Mucosa of gallbladder (tissue), 1 donor: ENCODE data around the gene MSRB1. TPM values are rescaled to one million over a fixed set of nuclear protein-coding genes. Genes with fewer than 3 reads are reported as not detected.
"Not testable (repeated sequence)": the region's sequence is repeated elsewhere in the genome, so short reads cannot be mapped to it uniquely, and the experiment has no call there.

Experiments
- DNase-seq: peaks from one replicate; pipeline ENCODE4 v3.0.0-alpha.2; 2020; ENCODE audit warnings: low spot score
- total RNA-seq: library from RNA; stranded (reverse); gene quantifications from one replicate; pipeline ENCODE4 v1.2.1, GENCODE V29; 2021
- donor health status: DM: no; HTN: no; CAD: no.

MSRB1 gene
- total RNA-seq, 1 donor from 2014 or later: 41.2 TPM

GRCh38 chr16:1960665-1961630, 17.9 kb upstream of the MSRB1 start:
- no peak for DNase-seq

GRCh38 chr16:1959269-1960039, 16.5 kb upstream of the MSRB1 start, which contains the start of gene NDUFB10:
Gene NDUFB10, plus strand, starts transcription at chr16:1959538. Its CDS starts 87 bp downstream, at chr16:1959625.
- peak; percentile 92 for DNase-seq

- DNase-seq: no peak
These were observed 15.8 kb upstream of the MSRB1 start for GRCh38 chr16:1958715-1959268.

- not testable (repeated sequence) for DNase-seq
These were observed 15.1 kb upstream of the MSRB1 start for GRCh38 chr16:1958143-1958491.

DNA sequence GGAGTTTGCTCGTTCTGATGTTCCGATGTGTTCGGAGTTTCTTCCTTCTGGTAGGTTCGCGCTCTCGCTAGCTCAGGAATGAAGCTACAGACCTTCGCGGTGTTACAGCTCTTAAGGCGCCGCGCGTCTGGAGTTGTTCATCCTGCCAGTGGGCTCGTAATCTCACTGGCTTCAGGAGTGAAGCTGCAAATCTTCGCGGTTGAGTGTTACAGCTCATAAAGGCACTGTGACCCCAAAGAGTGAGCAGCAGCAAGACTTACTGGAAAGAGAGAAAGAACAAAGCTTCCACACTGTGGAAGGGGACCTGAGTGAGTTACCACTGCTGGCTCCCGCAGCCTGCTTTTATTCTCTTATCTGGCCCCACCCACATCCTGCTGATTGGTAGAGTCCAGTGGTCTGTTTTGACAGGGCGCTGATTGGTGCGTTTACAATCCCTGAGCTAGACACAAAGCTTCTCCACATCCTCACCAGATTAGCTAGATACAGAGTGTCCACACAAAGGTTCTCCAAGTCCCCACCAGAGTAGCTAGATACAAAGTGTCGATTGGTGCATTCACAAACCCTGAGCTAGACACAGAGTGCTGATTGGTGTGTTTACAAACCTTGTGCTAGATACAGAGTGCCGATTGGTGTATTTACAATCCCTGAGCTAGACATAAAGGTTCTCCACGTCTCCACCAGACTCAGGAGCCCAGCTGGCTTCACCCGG, 14.6 kb upstream of the MSRB1 start:
- not testable (repeated sequence) for DNase-seq

DNA sequence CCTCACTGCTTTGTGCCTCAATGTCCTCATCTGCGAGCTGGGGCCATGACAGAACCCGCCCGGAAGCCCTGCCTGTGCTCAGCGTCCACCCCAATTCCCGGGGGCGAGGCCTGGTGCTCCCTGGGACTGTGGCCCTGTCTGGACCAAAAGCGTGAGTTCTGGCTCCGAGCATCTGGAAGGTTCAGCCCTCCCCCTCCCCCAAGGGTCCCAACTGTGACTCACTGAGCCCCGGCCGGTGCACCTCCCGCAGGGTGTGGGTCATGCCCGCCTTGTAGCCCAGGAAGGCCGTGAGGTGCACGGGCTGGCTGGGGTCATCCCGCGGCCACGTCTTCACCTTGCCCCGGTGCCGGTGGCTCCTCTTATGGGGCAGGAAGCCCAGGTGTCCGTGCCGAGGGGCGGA, 10.7 kb upstream of the MSRB1 start:
- no peak for DNase-seq

GRCh38 chr16:1950559-1950958, 7.6 kb upstream of the MSRB1 start:
- DNase-seq: no peak

DNA sequence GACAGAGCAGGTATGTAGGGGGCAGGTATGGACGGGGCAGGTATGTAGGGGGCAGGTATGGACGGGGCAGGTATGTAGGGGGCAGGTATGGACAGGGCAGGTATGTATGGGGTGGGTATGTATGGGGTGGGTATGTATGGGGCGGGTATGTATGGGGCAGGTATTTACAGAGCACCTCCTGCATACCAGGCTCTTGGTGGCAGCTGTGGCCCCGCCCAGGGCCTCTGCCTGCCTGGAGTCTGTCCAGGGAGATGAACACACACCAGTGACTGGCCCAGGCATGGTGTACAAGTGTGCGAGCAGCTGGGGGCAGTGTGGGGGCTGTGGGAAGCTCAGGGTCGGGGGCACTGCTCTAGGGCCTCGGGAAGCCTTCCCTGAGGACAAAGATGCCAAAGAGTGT, 7.0 kb upstream of the MSRB1 start:
- no peak for DNase-seq

DNA sequence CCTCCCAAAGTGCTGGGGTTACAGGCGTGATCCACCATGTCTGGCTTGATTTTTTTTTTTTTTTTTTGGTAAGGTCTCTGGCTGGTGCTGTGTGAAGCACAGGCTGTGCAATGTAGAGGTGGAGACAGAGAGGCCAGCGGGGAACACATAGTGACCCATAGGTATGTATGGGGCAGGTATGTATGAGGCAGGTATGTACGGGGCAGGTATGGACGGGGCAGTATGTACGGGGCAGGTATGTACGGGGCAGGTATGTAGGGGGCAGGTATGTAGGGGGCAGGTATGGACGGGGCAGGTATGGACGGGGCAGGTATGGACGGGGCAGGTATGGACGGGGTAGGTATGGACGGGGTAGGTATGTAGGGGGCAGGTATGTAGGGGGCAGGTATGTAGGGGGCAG, 6.5 kb upstream of the MSRB1 start:
- DNase-seq: no peak

DNA sequence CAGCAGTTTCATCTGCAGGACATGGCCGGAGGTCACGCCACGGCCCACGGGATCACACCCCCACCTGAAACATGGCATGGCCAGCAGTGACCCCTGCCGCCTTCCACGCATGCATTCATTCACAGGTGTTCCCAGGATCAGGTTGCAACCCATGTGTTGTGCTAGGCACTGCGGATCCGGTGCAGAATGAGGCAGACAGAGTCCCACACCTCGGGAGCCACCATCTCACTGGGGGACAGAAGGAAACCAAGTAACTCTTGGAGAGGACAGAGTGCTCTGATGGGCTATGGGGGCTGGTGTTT, 4.3 kb upstream of the MSRB1 start:
- no peak for DNase-seq

DNA sequence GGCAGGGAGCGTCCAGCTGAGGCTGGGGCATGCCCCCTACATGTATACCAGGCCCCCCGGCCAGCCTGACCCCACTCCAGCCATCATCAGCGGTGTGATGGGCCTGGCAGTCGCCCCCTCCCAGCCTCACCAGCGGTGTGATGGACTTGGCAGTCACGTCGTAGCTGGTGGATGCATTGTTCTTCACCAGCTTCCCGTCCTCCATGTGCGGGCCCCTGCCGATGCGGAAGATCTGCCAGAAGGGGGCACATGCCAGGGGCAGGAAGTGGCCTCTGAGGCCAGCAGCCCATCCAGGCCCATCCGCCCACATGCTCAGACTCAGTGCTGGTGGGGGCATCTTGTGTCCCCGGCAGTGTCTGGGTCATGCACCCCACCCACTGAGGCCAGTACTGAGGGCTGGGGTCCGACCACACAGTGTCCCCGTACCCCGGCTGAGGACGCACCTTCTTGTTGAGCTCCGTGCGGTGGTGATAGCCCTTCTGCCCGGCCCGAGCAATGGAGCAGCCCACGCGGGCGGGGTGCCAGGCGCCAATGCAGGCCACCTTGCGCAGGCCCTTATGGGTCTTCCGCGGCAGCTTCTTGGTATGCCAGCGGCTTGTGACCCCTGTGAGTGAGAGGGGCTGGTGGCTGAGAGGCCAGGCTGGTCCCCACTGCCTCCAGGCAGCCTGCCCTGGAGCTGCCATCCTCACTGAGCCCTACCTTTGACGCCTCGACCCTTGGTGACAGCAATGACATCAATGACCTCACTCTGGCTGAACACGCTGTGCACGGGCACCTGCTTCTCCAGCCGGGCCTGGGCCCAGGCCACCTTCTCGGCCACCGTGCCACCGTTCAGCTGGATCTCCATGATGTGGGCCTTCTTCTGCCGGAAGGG, 3.7 kb upstream of the MSRB1 start:
- no peak for DNase-seq

DNA sequence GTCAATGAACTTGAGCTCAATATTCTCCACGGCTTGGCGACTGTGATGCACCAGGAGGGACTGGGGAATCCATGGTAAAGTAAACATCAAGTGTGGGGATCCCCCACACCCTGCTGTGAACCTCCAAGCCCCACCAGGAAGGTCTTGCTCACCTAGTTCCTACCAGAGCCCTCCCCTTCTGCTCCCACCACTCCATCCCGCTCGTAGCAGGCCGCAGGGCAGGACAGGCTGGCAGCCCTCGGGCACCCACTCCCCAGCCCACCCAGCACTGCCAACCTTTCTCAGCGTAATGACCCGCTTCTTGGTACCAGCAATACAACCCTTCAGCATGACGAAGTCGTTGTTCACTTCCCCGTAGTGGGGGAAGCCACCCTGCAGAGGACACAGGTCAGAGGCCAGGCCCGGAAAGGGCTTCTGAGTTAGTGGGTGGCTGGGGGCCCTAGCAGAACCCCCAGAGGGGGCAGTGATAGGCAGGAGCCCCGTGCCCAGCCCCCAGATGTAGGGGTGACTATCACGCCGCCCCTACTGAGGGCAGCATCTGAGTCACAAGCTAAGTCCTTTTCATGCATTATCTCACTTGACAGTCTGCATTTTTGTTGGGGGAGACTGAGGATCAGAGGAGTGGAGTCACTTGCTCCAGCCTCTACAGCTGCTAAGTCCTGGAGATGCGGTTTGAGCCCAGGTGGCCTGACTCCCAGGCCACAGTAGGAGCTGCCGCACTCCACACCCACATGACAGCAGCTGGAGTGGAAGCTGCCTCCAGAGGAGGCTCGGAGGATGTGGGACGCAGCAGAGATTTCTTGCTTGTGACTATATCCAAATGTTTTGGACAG, 2.8 kb upstream of the MSRB1 start:
- no peak for DNase-seq

DNA sequence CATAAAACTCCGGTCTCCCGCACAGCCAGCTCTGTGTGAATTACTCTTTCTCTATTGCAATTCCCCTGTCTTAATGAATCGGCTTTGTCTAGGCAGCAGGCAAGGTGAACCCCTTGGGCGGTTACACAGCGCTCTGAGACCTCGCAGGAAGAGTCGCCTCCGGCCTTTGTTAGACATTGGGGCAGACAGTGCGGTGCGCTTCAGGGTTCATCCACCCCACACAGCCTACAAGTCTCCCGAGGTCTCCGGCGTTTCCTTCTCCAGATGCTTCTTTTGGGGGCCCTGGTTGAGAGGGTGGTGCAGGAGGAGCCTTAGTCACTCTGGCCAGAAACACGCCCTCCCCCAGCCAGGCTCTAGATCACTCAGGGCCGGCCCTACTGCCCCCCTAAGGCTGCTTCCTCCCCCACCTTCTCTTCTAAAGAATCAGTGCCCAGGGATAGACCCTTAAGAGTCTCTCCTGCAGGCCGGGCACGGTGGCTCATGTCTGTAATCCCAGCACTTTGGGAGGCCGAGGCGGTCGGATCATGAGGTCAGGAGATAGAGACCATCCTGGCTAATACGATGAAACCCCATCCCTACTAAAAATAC, 1.7 kb upstream of the MSRB1 start:
- no peak for DNase-seq

DNA sequence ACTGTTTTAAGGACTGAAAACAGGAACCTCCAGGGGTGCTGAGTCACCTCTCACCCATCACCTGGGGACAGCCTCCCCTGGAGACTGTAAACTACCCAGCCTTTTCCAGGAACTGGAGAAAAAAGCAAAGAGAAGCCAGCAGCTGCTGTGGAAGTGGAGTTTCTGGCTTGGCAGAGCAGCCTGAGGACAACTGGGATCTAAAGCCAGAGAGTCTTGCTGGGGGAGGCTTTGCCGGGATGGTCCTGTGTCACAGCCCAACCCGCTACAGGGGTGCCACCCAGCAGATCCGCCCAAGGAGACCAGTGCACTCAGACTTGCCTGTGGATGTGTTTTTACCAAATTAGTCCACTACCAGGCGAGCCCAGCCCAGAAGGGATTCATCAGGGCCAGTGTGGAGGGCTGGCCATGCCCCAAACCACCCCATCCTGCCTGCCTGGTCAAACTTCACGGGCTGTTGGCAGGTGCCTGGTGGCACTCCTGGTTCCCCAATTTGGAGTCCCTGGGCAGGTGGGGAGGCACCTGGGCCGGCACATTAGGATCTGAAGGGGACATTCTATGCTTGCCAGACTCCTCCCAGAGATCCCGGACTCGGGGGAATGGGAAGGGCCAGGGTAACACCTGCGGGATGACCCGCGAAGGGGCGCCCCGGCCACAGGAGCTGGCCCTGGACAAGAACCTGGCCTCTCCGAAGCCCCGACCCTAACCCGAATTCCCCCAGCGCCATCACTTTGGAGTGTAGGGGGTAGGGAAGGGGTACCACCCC, 771 bp downstream of the MSRB1 start:
- no peak for DNase-seq

DNA sequence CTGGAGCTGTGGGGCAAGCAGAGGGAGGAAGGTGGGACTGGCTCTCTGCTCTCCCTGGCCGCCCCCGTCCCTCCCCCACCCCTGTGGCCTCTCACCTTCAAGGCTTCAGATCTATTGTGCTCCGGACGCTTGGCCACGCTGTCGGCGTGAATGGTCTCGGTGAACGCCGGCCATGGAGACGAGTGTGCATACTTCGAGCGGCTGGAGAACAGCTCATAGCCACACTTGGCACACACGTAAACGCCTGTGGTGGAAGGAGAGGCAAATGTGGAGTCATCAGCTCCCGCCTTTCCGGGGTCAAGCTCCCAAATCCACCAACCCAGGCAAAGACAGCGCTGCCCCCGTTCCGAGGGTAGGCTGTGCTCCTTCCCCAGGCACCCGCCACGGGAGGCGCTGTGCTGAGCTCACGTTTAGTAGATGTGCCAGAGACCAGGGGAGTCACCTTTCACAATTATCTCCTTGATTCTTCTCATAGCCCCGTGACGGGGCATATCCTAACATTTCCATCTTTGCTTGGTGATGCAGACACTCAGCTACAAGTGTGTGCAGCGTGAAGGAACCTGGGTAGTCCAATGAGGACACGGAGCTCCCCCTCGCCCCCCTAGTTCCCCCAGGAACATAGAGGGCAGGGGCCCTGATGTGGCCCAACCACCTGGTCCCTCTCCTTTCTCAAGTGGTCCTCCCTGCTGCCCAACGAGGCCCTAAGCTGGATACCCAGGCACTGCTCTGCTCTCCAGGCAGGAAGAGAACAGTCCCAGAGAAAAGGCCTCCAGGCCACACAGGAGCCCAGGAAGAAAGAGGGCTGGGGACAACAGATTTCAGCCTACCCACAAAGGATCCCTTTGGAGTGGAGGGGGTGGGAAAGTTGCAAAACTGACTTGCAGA, 1.6 kb downstream of the MSRB1 start:
- no peak for DNase-seq

DNA sequence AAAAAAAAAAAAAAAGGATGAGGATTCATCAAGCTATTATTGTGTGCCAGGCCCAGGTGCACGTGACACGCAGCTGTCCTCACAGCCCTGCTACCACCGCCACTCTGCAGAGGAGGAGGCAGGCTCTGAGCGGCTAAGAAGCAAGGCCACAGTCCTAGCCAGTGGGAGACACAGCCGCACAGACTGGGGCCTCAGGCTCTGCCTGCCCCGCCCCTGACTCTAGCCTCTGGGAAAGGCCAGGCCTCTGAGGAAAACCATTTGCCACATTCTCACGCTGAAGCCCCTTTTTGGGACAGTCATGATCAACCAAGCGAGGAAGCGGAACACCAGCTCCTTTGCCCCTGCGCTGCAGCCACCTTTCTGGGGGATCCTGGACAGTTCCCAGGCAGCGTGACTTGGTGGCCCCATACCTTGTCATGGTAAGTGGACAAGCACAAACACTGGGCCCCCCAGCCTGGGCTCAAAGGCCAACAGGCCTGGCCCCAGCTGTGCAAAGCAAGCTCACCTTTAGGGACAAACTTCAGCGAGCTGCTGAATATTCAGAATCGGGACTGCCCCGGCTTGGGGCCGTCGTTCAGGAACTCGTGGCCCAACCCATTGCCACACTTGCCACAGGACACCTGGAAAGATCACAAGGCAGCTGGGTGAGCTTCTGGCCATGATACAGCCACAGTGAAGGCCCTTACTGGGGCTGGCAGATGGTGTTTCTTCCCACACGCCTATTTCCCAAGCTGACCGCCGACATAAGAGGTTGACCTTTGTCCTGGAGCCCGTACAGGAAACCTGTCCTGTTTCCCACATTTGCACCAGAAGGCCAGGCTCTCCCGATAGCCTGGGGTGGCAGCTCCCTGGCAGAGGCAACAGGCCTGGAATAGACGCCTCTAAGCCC, 2.5 kb downstream of the MSRB1 start:
- no peak for DNase-seq

- DNase-seq: not testable (repeated sequence)
These were observed 3.2 kb downstream of the MSRB1 start for GRCh38 chr16:1939833-1940232.
